A549 (cell line): ENCODE data around the gene MTARC1.

Source experiments
- BHLHE40 ChIP-seq: IDR thresholded peaks from 2 replicates; pipeline ENCODE4 v1.6.1; 2012; ENCODE audit warnings: low read depth, low read length, inconsistent platforms
- CEBPB ChIP-seq, 2 experiments: fragments of >200 bp in 1 of 2; sonication (Bioruptor Twin) in 1 of 2; formaldehyde crosslinking in 1 of 2; IDR thresholded peaks; 2 replicates each; pipeline ENCODE4 v1.6.1; 2012 to 2016
- CHD2 ChIP-seq: fragments of 150-350 bp; IDR thresholded peaks from 2 replicates; pipeline ENCODE4 v1.6.1; 2014; ENCODE audit warnings: low read length; ENCODE audit not compliant: partially characterized antibody
- CTCF ChIP-seq: fragments of >200 bp; sonication (Bioruptor Twin); formaldehyde crosslinking; IDR thresholded peaks from 3 replicates; pipeline ENCODE4 v1.5.1; 2016
- EP300 ChIP-seq, 2 experiments: fragments of >200 bp; sonication (Bioruptor Twin); formaldehyde crosslinking; IDR thresholded peaks; 2 replicates in 1 of 2; 3 replicates in 1 of 2; pipeline ENCODE4 v1.6.1; 2016 to 2017
- HOXA7 ChIP-seq: fragments of 250-450 bp; sonication (Bioruptor Pico); IDR thresholded peaks from 2 replicates; pipeline ENCODE4 v1.5.0; 2020; ENCODE audit warnings: mild to moderate bottlenecking, moderate library complexity
- JUN ChIP-seq, 2 experiments: fragments of >200 bp; sonication (Bioruptor Twin); formaldehyde crosslinking; IDR thresholded peaks; 2 replicates in 1 of 2; 3 replicates in 1 of 2; pipeline ENCODE4 v1.6.1; 2016 to 2017
- MAFK ChIP-seq: fragments of 450-650 bp; IDR thresholded peaks from 2 replicates; pipeline ENCODE4 v1.6.1; 2014; ENCODE audit not compliant: partially characterized antibody
- NR3C1 ChIP-seq: fragments of >200 bp; sonication (Bioruptor Twin); formaldehyde crosslinking; IDR thresholded peaks from 3 replicates; pipeline ENCODE4 v1.6.1; 2017
- PHF8 ChIP-seq: fragments of 200-600 bp; sonication (generic); IDR thresholded peaks from 2 replicates; pipeline ENCODE4 v1.6.1; 2016; ENCODE audit warnings: low read depth, mild to moderate bottlenecking, antibody characterized with exemption, moderate library complexity, borderline replicate concordance
- POLR2A ChIP-seq: IDR thresholded peaks from 2 replicates; pipeline ENCODE4 v1.6.1; 2012; ENCODE audit warnings: mild to moderate bottlenecking, low read length
- RFX5 ChIP-seq: fragments of 450-650 bp; IDR thresholded peaks from 2 replicates; pipeline ENCODE4 v1.7.1; 2014; ENCODE audit warnings: antibody characterized with exemption, mild to moderate bottlenecking, moderate library complexity
- SREBF2 ChIP-seq: fragments of 450-650 bp; IDR thresholded peaks from 2 replicates; pipeline ENCODE4 v1.6.1; 2014; ENCODE audit warnings: mild to moderate bottlenecking, moderate library complexity
- USF2 ChIP-seq: fragments of 450-650 bp; IDR thresholded peaks from 2 replicates; pipeline ENCODE4 v1.6.1; 2014; ENCODE audit warnings: antibody characterized with exemption

- TF ChIP-seq CTCF (no peak), CHD2 (no peak), PHF8 (no peak), USF2 (no peak), HOXA7 (CRISPR knock-in tag) (no peak), JUN (IDR thresholded peaks at IDR 0.05) (no peak), SREBF2 (no peak), CEBPB (IDR thresholded peaks at IDR 0.05) (no peak), BHLHE40 (no peak), MAFK (no peak), NR3C1 (no peak), RFX5 (no peak), POLR2A (no peak), EP300 (IDR thresholded peaks at IDR 0.05) (no peak)
Observed at GRCh38 chr1:220811695-220812094, 25.0 kb downstream of the MTARC1 start.
